Putamen (tissue), 1 donor: ENCODE data around the gene WASF2.

Experiments
- DNase-seq: peaks from one replicate; pipeline ENCODE4 v3.0.0-alpha.2; 2016; ENCODE audit warnings: low spot score

WASF2 gene

GRCh38 chr1:27377760-27378495 lies 112.0 kb downstream of the WASF2 start:
- DNase-seq = no peak

GRCh38 chr1:27374362-27375086 lies 115.4 kb downstream of the WASF2 start, which contains the start of gene FCN3:
Gene FCN3 (minus strand): TSS chr1:27374824. CDS start chr1:27374818, 6 bp downstream.
- DNase-seq = no peak

- no peak for DNase-seq
These were observed 116.9 kb downstream of the WASF2 start for GRCh38 chr1:27372808-27373690.

GRCh38 chr1:27372022-27372807 lies 117.8 kb downstream of the WASF2 start:
- no peak for DNase-seq

GRCh38 chr1:27368869-27369582 lies 120.9 kb downstream of the WASF2 start:
- DNase-seq = no peak

GRCh38 chr1:27367160-27367650 lies 122.8 kb downstream of the WASF2 start:
- no peak for DNase-seq

GRCh38 chr1:27366411-27367159 lies 123.4 kb downstream of the WASF2 start, which contains the start of gene MAP3K6:
Gene MAP3K6 (minus strand): TSS chr1:27366961. CDS start chr1:27366597, 364 bp downstream.
- DNase-seq = peak; percentile 32

GRCh38 chr1:27366113-27366410 lies 123.9 kb downstream of the WASF2 start:
- peak; percentile 26 for DNase-seq

GRCh38 chr1:27365372-27366112 lies 124.4 kb downstream of the WASF2 start:
- peak; percentile 76 for DNase-seq

- DNase-seq = no peak
These were observed 125.1 kb downstream of the WASF2 start for GRCh38 chr1:27364696-27365371.

- no peak for DNase-seq
These were observed 125.9 kb downstream of the WASF2 start for GRCh38 chr1:27363766-27364695.

GRCh38 chr1:27361553-27361952 lies 128.4 kb downstream of the WASF2 start:
- no peak for DNase-seq

- DNase-seq = no peak
These were observed 128.9 kb downstream of the WASF2 start for GRCh38 chr1:27361044-27361402.

- no peak for DNase-seq
These were observed 129.6 kb downstream of the WASF2 start for GRCh38 chr1:27360159-27361043.

GRCh38 chr1:27359822-27360158 lies 130.2 kb downstream of the WASF2 start:
- DNase-seq = no peak

GRCh38 chr1:27358928-27359313 lies 131.0 kb downstream of the WASF2 start:
- DNase-seq = no peak
